K562 (cell line): Measurements from ENCODE around the gene SDHAF3. TPM values are rescaled to one million over a fixed set of nuclear protein-coding genes. Genes with fewer than 3 reads are reported as not detected.

Source experiments
- ATAC-seq: fragments of 200-7000 bp; cut with Tn5 transposase; 3 replicates; pipeline ENCODE4 v1.9.1; 2020; ENCODE audit warnings: moderate library complexity
- BruUV-seq: library from RNA; stranded (reverse); fragments of 400-500 nt; replicated peaks from 2 replicates; lab custom pipeline; 2021; lab: Mats Ljungman, UMichigan
- CTCF ChIA-PET: fragments of 300-600 bp; formaldehyde crosslinking; extraction: SDS; loops from one replicate; lab custom pipeline; 2021; ENCODE audit warnings: low intra/inter-chr PET ratio; lab: Yijun Ruan, JAX
- POLR2A ChIA-PET: fragments of 300-600, 350-650 bp; sonication (Branson Sonifier 250); formaldehyde crosslinking; extraction: SDS; loops from one replicate; lab custom pipeline; 2021; ENCODE audit warnings: antibody characterized with exemption, inconsistent platforms; lab: Yijun Ruan, JAX
- DNase-seq, 4 experiments: peaks; one replicate each; pipeline versions ENCODE4 v3.0.0 to v3.0.0-alpha.2; 2011 to 2018; ENCODE audit warnings: low spot score in 3 of 4, mixed read lengths in 3 of 4; ENCODE audit errors: extremely low read depth in 1 of 4
- FAIRE-seq: peaks from 2 replicates; lab custom pipeline; 2011; peaks lifted over from hg19 to GRCh38; lab: Jason Lieb, UNC
- H2AFZ ChIP-seq: 2 replicates; pipeline ENCODE4 v1.6.0; 2011; ENCODE audit warnings: low read depth, low read length, control low read depth, inconsistent platforms
- H3K27ac ChIP-seq: fragments of 200-600 bp; 3 replicates; pipeline ENCODE4 v1.8.0; 2011; ENCODE audit warnings: low read depth, mild to moderate bottlenecking, control low read depth, inconsistent platforms, low read length, moderate library complexity, mixed read lengths; ENCODE audit errors: extremely low read depth
- H3K27me3 ChIP-seq, 2 experiments: fragments of 300-600 bp in 1 of 2; 2 replicates in 1 of 2; 3 replicates in 1 of 2; pipeline versions ENCODE4 v1.6.0 to v1.8.0; 2011; ENCODE audit warnings: inconsistent platforms in 2 of 2, low read length in 2 of 2, mild to moderate bottlenecking in 1 of 2, mixed read lengths in 1 of 2, moderate library complexity in 1 of 2; ENCODE audit not compliant: control insufficient read depth in 2 of 2, insufficient read depth in 2 of 2
- H3K36me3 ChIP-seq: fragments of 300-600 bp; 3 replicates; pipeline ENCODE4 v1.8.0; 2011; ENCODE audit warnings: mild to moderate bottlenecking, low read length, inconsistent platforms; ENCODE audit not compliant: control insufficient read depth, insufficient read depth
- H3K4me1 ChIP-seq, 2 experiments: fragments of 200-600 bp in 1 of 2; replicated peaks in 1 of 2; 2 replicates in 1 of 2; 3 replicates in 1 of 2; pipeline versions ENCODE4 v1.5.1 to v1.8.0; 2011; ENCODE audit warnings: inconsistent platforms in 2 of 2, low read length in 2 of 2, mild to moderate bottlenecking in 1 of 2, mixed read lengths in 1 of 2, moderate library complexity in 1 of 2; ENCODE audit not compliant: control insufficient read depth in 2 of 2, insufficient read depth in 2 of 2
- H3K4me2 ChIP-seq: 2 replicates; pipeline ENCODE4 v1.6.1; 2011; ENCODE audit warnings: low read length, control low read depth, inconsistent platforms, mixed read lengths; ENCODE audit not compliant: insufficient read depth
- H3K4me3 ChIP-seq: fragments of 200-600 bp; sonication (generic), shearing (Covaris generic); 2 replicates; pipeline ENCODE4 v1.5.1; 2016; ENCODE audit warnings: control low read depth, inconsistent platforms
- H3K79me2 ChIP-seq: fragments of 200-600 bp; 3 replicates; pipeline ENCODE4 v1.8.0; 2011; ENCODE audit warnings: low read length, inconsistent platforms; ENCODE audit not compliant: control insufficient read depth, insufficient read depth
- H3K9ac ChIP-seq, 2 experiments: 2 replicates each; pipeline versions ENCODE4 v1.6.0 to v1.6.1; 2011; ENCODE audit warnings: low read depth in 2 of 2, low read length in 2 of 2, control low read depth in 1 of 2, inconsistent platforms in 1 of 2, mild to moderate bottlenecking in 1 of 2, mixed read lengths in 1 of 2; ENCODE audit not compliant: insufficient read depth in 1 of 2
- H3K9me1 ChIP-seq: one replicate; pipeline ENCODE4 v1.6.0; 2011; ENCODE audit warnings: inconsistent platforms, mild to moderate bottlenecking, low read length, moderate library complexity; ENCODE audit not compliant: control insufficient read depth, insufficient read depth
- H3K9me3 ChIP-seq: replicated peaks from 2 replicates; pipeline ENCODE4 v1.5.1; 2011; ENCODE audit warnings: low read depth, low read length, inconsistent platforms; ENCODE audit not compliant: control insufficient read depth, insufficient read depth
- H4K20me1 ChIP-seq: replicated peaks from 2 replicates; pipeline ENCODE4 v1.6.1; 2011; ENCODE audit warnings: low read length, inconsistent platforms, mixed read lengths; ENCODE audit not compliant: control insufficient read depth, insufficient read depth
- E2F3 ChIP-seq: fragments of 250-450 bp; sonication (Bioruptor Pico); IDR thresholded peaks from 2 replicates; pipeline ENCODE4 v1.4.0; 2020; ENCODE audit warnings: mild to moderate bottlenecking
- ESRRB ChIP-seq: fragments of 250-450 bp; sonication (Bioruptor Pico); IDR thresholded peaks from 2 replicates; pipeline ENCODE4 v1.5.0; 2020; ENCODE audit warnings: mild to moderate bottlenecking, moderate library complexity, borderline replicate concordance
- ETV1 ChIP-seq: fragments of 450-650 bp; conservative IDR thresholded peaks from 2 replicates; pipeline ENCODE4 v1.6.1; 2016; ENCODE audit warnings: missing genetic modification characterization, control low read depth, low read depth, missing compliant biosample characterization
- FOSL1 ChIP-seq: fragments of 200-800 bp; sonication (Bioruptor generic); conservative IDR thresholded peaks from 2 replicates; pipeline ENCODE4 v1.6.1; 2016; ENCODE audit warnings: missing genetic modification characterization, missing compliant biosample characterization
- HDAC8 ChIP-seq: fragments of 450-650 bp; IDR thresholded peaks from 2 replicates; pipeline ENCODE4 v1.6.1; 2016; ENCODE audit warnings: mild to moderate bottlenecking, missing genetic modification characterization, moderate library complexity, missing compliant biosample characterization
- HNRNPH1 ChIP-seq: fragments of 200-400 bp; formaldehyde crosslinking; optimal IDR thresholded peaks from 2 replicates; pipeline ENCODE3; 2017; ENCODE audit warnings: low read depth, mild to moderate bottlenecking, low read length, moderate library complexity
- MCM2 ChIP-seq: fragments of 450-650 bp; IDR thresholded peaks from 2 replicates; pipeline ENCODE4 v1.6.1; 2017; ENCODE audit warnings: low read depth, mild to moderate bottlenecking
- NCOA6 ChIP-seq: fragments of 450-650 bp; IDR thresholded peaks from 2 replicates; pipeline ENCODE4 v1.6.1; 2017; ENCODE audit warnings: mild to moderate bottlenecking
- NFE2L1 ChIP-seq: fragments of 450-650 bp; IDR thresholded peaks from 2 replicates; pipeline ENCODE4 v1.6.1; 2016; ENCODE audit warnings: missing genetic modification characterization, low read depth, mild to moderate bottlenecking, missing compliant biosample characterization, moderate library complexity, borderline replicate concordance
- POU5F1 ChIP-seq: fragments of 150-350 bp; IDR thresholded peaks from 2 replicates; pipeline ENCODE4 v1.6.1; 2014; ENCODE audit warnings: borderline replicate concordance, low read length, low read depth, mild to moderate bottlenecking; ENCODE audit not compliant: partially characterized antibody
- RFX5 ChIP-seq: IDR thresholded peaks from 2 replicates; pipeline ENCODE4 v1.6.1; 2011; ENCODE audit warnings: low read depth, mild to moderate bottlenecking, improper control_type of control experiment, low read length
- TAF9B ChIP-seq: fragments of 450-650 bp; IDR thresholded peaks from 2 replicates; pipeline ENCODE4 v1.6.1; 2018; ENCODE audit warnings: mild to moderate bottlenecking; ENCODE audit not compliant: partially characterized antibody
- ZBED1 ChIP-seq: IDR thresholded peaks from 2 replicates; pipeline ENCODE4 v1.6.1; 2014
- ZBTB33 ChIP-seq: sonication (generic); formaldehyde crosslinking; IDR thresholded peaks from 2 replicates; pipeline ENCODE4 v1.8.1; 2023; ENCODE audit warnings: mild to moderate bottlenecking, missing genetic modification reagents
- ZNF445 ChIP-seq: fragments of 250-450 bp; sonication (Bioruptor Pico); IDR thresholded peaks from 2 replicates; pipeline ENCODE4 v1.4.0; 2020; ENCODE audit warnings: low read depth, mild to moderate bottlenecking, moderate library complexity
- ZNF699 ChIP-seq: fragments of 250-450 bp; sonication (Bioruptor Pico); IDR thresholded peaks from 2 replicates; pipeline ENCODE4 v1.8.0; 2021; ENCODE audit warnings: mild to moderate bottlenecking, moderate library complexity; ENCODE audit not compliant: insufficient replicate concordance
- WGBS: fragments of 100-300 bp; shearing (Covaris generic); methylation state at CpG from one replicate; pipeline ENCODE4 v1.1.6; 2016; ENCODE audit warnings: low coverage, mixed read lengths; ENCODE audit not compliant: insufficient coverage; ENCODE audit errors: missing lambda C conversion rate; 5-methylcytosine and 5-hydroxymethylcytosine counted together
- in situ Hi-C: fragments of 300-500 bp; cut with MboI; formaldehyde crosslinking; loops from 4 replicates; pipeline ENCODE4 v1.15.0; 2018; ENCODE audit warnings: inconsistent platforms, mixed read lengths
- intact Hi-C: fragments of 100-400 bp; cut with micrococcal nuclease; formaldehyde crosslinking; loops from 2 replicates; pipeline ENCODE4 v1.14.2; 2022
- polyA plus RNA-seq, 8 experiments: library from polyadenylated mRNA; depleted of rRNA in 4 of 8; stranded (reverse) in 5 of 8; unstranded in 3 of 8; fragments of >200 nt; fragmentation: Nextera tagmentation in 2 of 8; fragmentation: Illumina TruSeq in 1 of 8; extraction: Ambion mirVana in 2 of 8; extraction: Trizol in 1 of 8; gene quantifications; 2 replicates each; pipeline versions ENCODE4 v1.2.1 to v1.2.3, GENCODE V29; 2011 to 2014; ENCODE audit warnings: inconsistent platforms in 1 of 8, missing spikeins in 1 of 8
- total RNA-seq, 7 experiments: library from RNA; depleted of rRNA in 6 of 7; stranded (reverse); fragments of >200 nt in 6 of 7; fragmentation: Illumina TruSeq in 2 of 7; extraction: Trizol in 2 of 7; gene quantifications; 2 replicates each; pipeline versions ENCODE4 v1.2.1 to v1.2.3, GENCODE V29; 2011 to 2021; ENCODE audit warnings: low replicate concordance in 1 of 7
- TF ChIP-seq, protein P1 (sequence below): fragments of 450-650 bp; IDR thresholded peaks from 2 replicates; pipeline ENCODE4 v1.6.1; 2016; ENCODE audit warnings: mild to moderate bottlenecking
- TF ChIP-seq, protein P2 (sequence below): fragments of 250-450 bp; sonication (Bioruptor Pico); IDR thresholded peaks from 2 replicates; pipeline ENCODE4 v1.5.0; 2021; ENCODE audit warnings: mild to moderate bottlenecking, borderline replicate concordance

The SDHAF3 gene
- total and polyA plus RNA-seq, 9 of the 15 experiments (the other 6 are each of a cell fraction or from before 2014, with no cell fraction given), result 51.5 to 403 (median 145) TPM

- no peak overlapping the region for H3K4me3 ChIP-seq
- no peaks in the 10 kb centered on the region for H3K4me1 ChIP-seq
- H3K9me1 ChIP-seq, result no peaks in the 10 kb centered on the region
- CTCF ChIA-PET, result no interaction called here
- H3K27me3 ChIP-seq, result peaks cover 7 to 10% of the 10 kb centered on the region in 2 experiments; a peak in 4 of 5 replicates
- no peak overlapping the region for H2AFZ ChIP-seq
- no peak overlapping the region for H3K4me2 ChIP-seq
- WGBS, result 0% methylated on average over 2 of the region's 2 CpGs
- DNase-seq, result no peak
- no peak overlapping the region for H3K9ac ChIP-seq
- no peaks in the 10 kb centered on the region for H4K20me1 ChIP-seq
- no peak for ATAC-seq
- POLR2A ChIA-PET, result no interaction called here
- intact Hi-C loops (no loop called here), in situ Hi-C loops (no loop called here)
- no peak overlapping the region for H3K27ac ChIP-seq
- H3K9me3 ChIP-seq, result no peaks in the 10 kb centered on the region
- no peaks in the 10 kb centered on the region for H3K79me2 ChIP-seq
- FAIRE-seq, result no peak
- H3K36me3 ChIP-seq, result no peaks in the 10 kb centered on the region
- no TSS peak for BruUV-seq
- no peak for TF ChIP-seq ETV1 (tag)
- TF ChIP-seq, protein P1, sequence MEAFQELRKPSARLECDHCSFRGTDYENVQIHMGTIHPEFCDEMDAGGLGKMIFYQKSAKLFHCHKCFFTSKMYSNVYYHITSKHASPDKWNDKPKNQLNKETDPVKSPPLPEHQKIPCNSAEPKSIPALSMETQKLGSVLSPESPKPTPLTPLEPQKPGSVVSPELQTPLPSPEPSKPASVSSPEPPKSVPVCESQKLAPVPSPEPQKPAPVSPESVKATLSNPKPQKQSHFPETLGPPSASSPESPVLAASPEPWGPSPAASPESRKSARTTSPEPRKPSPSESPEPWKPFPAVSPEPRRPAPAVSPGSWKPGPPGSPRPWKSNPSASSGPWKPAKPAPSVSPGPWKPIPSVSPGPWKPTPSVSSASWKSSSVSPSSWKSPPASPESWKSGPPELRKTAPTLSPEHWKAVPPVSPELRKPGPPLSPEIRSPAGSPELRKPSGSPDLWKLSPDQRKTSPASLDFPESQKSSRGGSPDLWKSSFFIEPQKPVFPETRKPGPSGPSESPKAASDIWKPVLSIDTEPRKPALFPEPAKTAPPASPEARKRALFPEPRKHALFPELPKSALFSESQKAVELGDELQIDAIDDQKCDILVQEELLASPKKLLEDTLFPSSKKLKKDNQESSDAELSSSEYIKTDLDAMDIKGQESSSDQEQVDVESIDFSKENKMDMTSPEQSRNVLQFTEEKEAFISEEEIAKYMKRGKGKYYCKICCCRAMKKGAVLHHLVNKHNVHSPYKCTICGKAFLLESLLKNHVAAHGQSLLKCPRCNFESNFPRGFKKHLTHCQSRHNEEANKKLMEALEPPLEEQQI, result no peak
- TF ChIP-seq ESRRB, result no peak
- TF ChIP-seq ZNF445, result no peak
- TF ChIP-seq NFE2L1 (tag), result no peak
- no peak for TF ChIP-seq ZBTB33 (CRISPR knock-in tag)
- no peak for TF ChIP-seq MCM2
- no peak for TF ChIP-seq RFX5
- no peak for TF ChIP-seq E2F3 (CRISPR knock-in tag)
- TF ChIP-seq NCOA6, result no peak
- TF ChIP-seq HNRNPH1, result no peak
- no peak for TF ChIP-seq ZNF699 (CRISPR knock-in tag)
- TF ChIP-seq FOSL1, result no peak
- TF ChIP-seq ZBED1, result no peak
- TF ChIP-seq HDAC8, result no peak
- TF ChIP-seq POU5F1, result no peak
- TF ChIP-seq, protein P2, sequence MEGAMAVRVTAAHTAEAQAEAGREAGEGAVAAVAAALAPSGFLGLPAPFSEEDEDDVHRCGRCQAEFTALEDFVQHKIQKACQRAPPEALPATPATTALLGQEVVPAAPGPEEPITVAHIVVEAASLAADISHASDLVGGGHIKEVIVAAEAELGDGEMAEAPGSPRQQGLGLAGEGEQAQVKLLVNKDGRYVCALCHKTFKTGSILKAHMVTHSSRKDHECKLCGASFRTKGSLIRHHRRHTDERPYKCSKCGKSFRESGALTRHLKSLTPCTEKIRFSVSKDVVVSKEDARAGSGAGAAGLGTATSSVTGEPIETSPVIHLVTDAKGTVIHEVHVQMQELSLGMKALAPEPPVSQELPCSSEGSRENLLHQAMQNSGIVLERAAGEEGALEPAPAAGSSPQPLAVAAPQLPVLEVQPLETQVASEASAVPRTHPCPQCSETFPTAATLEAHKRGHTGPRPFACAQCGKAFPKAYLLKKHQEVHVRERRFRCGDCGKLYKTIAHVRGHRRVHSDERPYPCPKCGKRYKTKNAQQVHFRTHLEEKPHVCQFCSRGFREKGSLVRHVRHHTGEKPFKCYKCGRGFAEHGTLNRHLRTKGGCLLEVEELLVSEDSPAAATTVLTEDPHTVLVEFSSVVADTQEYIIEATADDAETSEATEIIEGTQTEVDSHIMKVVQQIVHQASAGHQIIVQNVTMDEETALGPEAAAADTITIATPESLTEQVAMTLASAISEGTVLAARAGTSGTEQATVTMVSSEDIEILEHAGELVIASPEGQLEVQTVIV, result no peak
- no peak for TF ChIP-seq TAF9B
These were observed 106.8 kb downstream of the SDHAF3 start for GRCh38 chr7:97224316-97224715.
